GF-D8 (cell line): ENCODE measurements around the gene CD320.
"Not testable (repeated sequence)": the region's sequence is repeated elsewhere in the genome, so short reads cannot be mapped to it uniquely, and the experiment has no call there.

ENCODE experiments used
- DNase-seq: peaks from one replicate; lab custom pipeline; 2025; lab: John Stamatoyannopoulos, UW

The CD320 gene

GRCh38 chr19:8333767-8334457, 25.8 kb upstream of the CD320 start:
- no peak for DNase-seq

GRCh38 chr19:8332976-8333766, 25.0 kb upstream of the CD320 start:
- DNase-seq: no peak

- no peak for DNase-seq
Measured at GRCh38 chr19:8331263-8331845, 23.2 kb upstream of the CD320 start.

- DNase-seq: no peak
Measured at GRCh38 chr19:8329996-8330395, 21.8 kb upstream of the CD320 start.

GRCh38 chr19:8325454-8325853, 17.3 kb upstream of the CD320 start:
- no peak for DNase-seq

- no peak for DNase-seq
Measured at GRCh38 chr19:8324186-8325050, 16.3 kb upstream of the CD320 start.

- no peak for DNase-seq
Measured at GRCh38 chr19:8323781-8324185, 15.6 kb upstream of the CD320 start.

- DNase-seq: no peak
Measured at GRCh38 chr19:8322638-8322997, 14.5 kb upstream of the CD320 start.

GRCh38 chr19:8321986-8322637, 14.0 kb upstream of the CD320 start:
- no peak for DNase-seq

- peak; percentile 83 for DNase-seq
Measured at GRCh38 chr19:8321067-8321985, 13.2 kb upstream of the CD320 start, which contains the start of the genes NDUFA7 and RPS28. Gene NDUFA7 (minus strand): TSS chr19:8321375. CDS start chr19:8321358, 17 bp downstream. Gene RPS28 (plus strand): TSS chr19:8321496. CDS start chr19:8321531, 35 bp downstream.

- peak; percentile 10 for DNase-seq
Measured at GRCh38 chr19:8320564-8321066, 12.5 kb upstream of the CD320 start.

GRCh38 chr19:8319807-8320520, 11.8 kb upstream of the CD320 start:
- no peak for DNase-seq

- DNase-seq: not testable (repeated sequence)
Measured at GRCh38 chr19:8318835-8319234, 10.7 kb upstream of the CD320 start.

- DNase-seq: no peak
Measured at GRCh38 chr19:8316351-8317125, 8.4 kb upstream of the CD320 start.

- not testable (repeated sequence) for DNase-seq
Measured at GRCh38 chr19:8314981-8315640, 7.0 kb upstream of the CD320 start.

GRCh38 chr19:8311461-8312260, 3.5 kb upstream of the CD320 start:
- no peak for DNase-seq

- DNase-seq: no peak
Measured at GRCh38 chr19:8310342-8311055, 2.3 kb upstream of the CD320 start.
